Loucy (cell line): ENCODE data around the gene BRWD1.

ENCODE experiments used
- EZH2phosphoT487 ChIP-seq: fragments of 200-600 bp; IDR thresholded peaks from 2 replicates; pipeline ENCODE4 v1.6.1; 2018; ENCODE audit warnings: antibody characterized with exemption, mild to moderate bottlenecking, moderate library complexity, borderline replicate concordance
- TF ChIP-seq, protein P1 (sequence below): fragments of 200-600 bp; sonication (generic); conservative IDR thresholded peaks from 2 replicates; pipeline ENCODE4 v1.5.1; 2014; ENCODE audit warnings: mild to moderate bottlenecking, antibody characterized with exemption, low read length

DNA sequence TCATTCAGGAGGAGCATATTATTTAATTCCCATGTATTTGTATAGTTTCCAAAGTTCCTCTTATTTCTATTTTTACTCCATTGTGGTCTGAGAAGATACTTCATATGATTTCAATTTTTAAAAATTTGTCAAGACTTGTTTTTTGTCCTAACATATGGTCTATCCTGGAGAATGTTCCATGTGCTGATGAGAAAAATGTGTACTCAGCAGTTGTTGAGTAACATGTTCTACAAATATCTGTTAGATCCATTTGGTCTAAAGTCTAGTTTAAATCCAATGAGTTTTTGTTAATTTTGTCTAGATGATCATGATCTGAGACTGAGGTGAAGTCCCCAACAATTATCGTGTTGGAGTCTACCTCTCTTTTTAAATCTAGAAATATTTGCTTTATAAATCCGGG, 144.6 kb downstream of the BRWD1 start:
- TF ChIP-seq, protein P1, sequence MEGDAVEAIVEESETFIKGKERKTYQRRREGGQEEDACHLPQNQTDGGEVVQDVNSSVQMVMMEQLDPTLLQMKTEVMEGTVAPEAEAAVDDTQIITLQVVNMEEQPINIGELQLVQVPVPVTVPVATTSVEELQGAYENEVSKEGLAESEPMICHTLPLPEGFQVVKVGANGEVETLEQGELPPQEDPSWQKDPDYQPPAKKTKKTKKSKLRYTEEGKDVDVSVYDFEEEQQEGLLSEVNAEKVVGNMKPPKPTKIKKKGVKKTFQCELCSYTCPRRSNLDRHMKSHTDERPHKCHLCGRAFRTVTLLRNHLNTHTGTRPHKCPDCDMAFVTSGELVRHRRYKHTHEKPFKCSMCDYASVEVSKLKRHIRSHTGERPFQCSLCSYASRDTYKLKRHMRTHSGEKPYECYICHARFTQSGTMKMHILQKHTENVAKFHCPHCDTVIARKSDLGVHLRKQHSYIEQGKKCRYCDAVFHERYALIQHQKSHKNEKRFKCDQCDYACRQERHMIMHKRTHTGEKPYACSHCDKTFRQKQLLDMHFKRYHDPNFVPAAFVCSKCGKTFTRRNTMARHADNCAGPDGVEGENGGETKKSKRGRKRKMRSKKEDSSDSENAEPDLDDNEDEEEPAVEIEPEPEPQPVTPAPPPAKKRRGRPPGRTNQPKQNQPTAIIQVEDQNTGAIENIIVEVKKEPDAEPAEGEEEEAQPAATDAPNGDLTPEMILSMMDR, result no peak
- no peak for TF ChIP-seq EZH2phosphoT487
